NT2/D1 (cell line): ENCODE data around the gene RBPJ.

ENCODE experiments used
- DNase-seq: peaks from one replicate; pipeline ENCODE4 v3.0.0-alpha.2; 2011; ENCODE audit warnings: low read depth, low spot score
- H3K27me3 ChIP-seq: 2 replicates; pipeline ENCODE4 v1.6.0; 2011; ENCODE audit warnings: mild to moderate bottlenecking; ENCODE audit not compliant: insufficient read length, insufficient read depth
- H3K36me3 ChIP-seq: 2 replicates; pipeline ENCODE4 v1.6.1; 2011; ENCODE audit warnings: mild to moderate bottlenecking, low read length, mixed read lengths; ENCODE audit not compliant: insufficient read depth, insufficient read length
- H3K4me1 ChIP-seq: 2 replicates; pipeline ENCODE4 v1.5.1; 2011; ENCODE audit not compliant: insufficient read depth, insufficient read length
- H3K4me3 ChIP-seq: 2 replicates; pipeline ENCODE4 v1.5.1; 2011; ENCODE audit warnings: low read depth; ENCODE audit not compliant: insufficient read length
- H3K9ac ChIP-seq: 2 replicates; pipeline ENCODE4 v1.6.0; 2011; ENCODE audit warnings: low read depth; ENCODE audit not compliant: insufficient read length
- H3K9me3 ChIP-seq: 2 replicates; pipeline ENCODE4 v1.5.1; 2011; ENCODE audit warnings: mild to moderate bottlenecking, low read length; ENCODE audit not compliant: insufficient read depth
- SUZ12 ChIP-seq: IDR thresholded peaks from 2 replicates; pipeline ENCODE4 v1.6.1; 2011; ENCODE audit not compliant: insufficient read length, insufficient read depth; ENCODE audit errors: extremely low read depth
- YY1 ChIP-seq: IDR thresholded peaks from 2 replicates; pipeline ENCODE4 v1.6.1; 2011; ENCODE audit not compliant: insufficient read length, insufficient read depth
- ZNF274 ChIP-seq: IDR thresholded peaks from 2 replicates; pipeline ENCODE4 v1.6.1; 2011; ENCODE audit warnings: mild to moderate bottlenecking, low read depth, low read length

Gene RBPJ

DNA sequence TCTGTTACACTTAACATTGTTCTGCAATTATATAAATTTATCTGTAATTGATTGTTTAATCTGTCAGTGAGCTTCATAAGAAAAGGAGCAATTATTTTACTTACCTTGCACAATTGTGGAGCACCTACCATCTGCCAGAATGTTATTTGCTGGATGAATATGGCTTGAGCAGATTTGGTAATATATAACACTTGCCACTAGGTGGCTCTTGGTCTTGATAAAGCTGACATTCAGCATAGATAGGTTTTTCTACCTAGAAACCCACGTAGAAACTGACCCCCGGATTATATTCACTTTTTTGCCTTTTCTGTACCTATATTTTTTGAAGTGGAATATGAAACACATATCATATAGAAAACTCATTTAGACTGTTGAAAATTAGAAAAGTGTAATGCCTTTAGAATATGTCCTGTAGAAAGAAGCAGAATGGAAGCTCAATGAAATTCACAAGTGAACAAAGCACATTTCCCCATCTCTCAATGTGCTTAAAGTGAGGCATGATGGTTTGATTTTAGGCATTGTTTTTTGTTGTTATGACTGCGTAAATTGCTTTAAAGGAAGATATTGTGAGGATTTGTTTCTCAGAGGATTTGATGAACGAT is 9.5 kb downstream of the RBPJ start:
- no peaks in the 10 kb centered on the region for H3K9me3 ChIP-seq
- no peak for DNase-seq
- no peaks in the 10 kb centered on the region for H3K27me3 ChIP-seq
- TF ChIP-seq SUZ12 (no peak), YY1 (no peak), ZNF274 (no peak)
- H3K36me3 ChIP-seq, result peaks cover 13% of the 10 kb centered on the region
- no peaks in the 10 kb centered on the region for H3K4me1 ChIP-seq
- H3K9ac ChIP-seq, result no peak overlapping the region
- H3K4me3 ChIP-seq, result no peak overlapping the region

DNA sequence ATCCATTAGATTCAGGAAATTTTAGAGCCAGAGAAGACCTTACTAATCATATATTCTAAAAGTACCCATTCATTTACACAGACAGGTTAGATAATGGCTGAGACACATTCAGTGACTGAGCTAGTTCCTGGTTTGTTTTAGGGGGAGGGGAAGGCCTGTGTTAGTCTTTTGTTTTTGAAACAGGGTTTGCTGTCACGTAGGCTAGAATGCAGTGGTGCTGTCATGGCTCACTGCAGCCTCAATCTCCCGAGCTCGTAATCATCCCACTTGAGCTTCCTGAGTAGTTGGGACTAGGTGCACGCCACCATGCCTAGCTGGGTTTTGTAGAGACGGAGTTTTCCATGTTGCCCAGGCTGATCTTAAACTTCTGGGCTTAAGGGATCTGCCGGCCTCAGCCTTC is 10.1 kb downstream of the RBPJ start:
- TF ChIP-seq SUZ12 (no peak), ZNF274 (no peak), YY1 (no peak)
- no peaks in the 10 kb centered on the region for H3K4me1 ChIP-seq
- H3K9me3 ChIP-seq, result no peaks in the 10 kb centered on the region
- H3K9ac ChIP-seq, result no peak overlapping the region
- no peaks in the 10 kb centered on the region for H3K27me3 ChIP-seq
- H3K36me3 ChIP-seq, result peaks cover 13% of the 10 kb centered on the region
- H3K4me3 ChIP-seq, result no peak overlapping the region
- DNase-seq, result no peak

DNA sequence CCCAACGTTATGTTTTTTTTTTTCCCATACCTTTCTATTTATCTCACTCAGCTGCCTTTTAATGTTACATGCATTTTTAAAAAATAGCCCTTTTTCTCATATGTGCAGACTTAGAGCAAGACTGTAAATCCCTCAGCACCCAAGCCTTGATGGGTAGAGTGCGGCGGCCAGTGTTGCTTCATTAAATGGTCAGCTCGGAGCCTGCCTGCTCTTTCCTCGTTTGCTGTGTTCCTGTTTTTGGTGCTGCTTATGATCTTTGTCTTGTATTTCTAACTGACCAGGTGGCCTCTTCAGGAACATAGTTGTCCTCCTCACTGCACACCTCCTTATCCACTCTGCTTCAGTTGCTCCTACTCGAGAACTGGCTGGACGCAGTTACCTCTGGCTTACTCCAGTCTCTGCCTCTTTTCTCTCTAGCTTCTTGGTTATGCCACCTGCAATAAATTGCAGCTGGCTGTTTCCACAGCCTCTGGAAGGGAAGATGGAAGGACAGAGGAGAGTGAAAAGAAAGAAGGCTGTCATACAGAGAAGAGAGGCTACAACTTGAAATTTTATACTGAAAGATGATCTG is 10.7 kb downstream of the RBPJ start:
- Histone ChIP-seq H3K4me1 (no peaks in the 10 kb centered on the region), H3K4me3 (no peak overlapping the region), H3K36me3 (peaks cover 13% of the 10 kb centered on the region), H3K9me3 (no peaks in the 10 kb centered on the region), H3K27me3 (no peaks in the 10 kb centered on the region), H3K9ac (no peak overlapping the region)
- TF ChIP-seq YY1 (no peak), ZNF274 (no peak), SUZ12 (no peak)
- DNase-seq, result no peak

DNA sequence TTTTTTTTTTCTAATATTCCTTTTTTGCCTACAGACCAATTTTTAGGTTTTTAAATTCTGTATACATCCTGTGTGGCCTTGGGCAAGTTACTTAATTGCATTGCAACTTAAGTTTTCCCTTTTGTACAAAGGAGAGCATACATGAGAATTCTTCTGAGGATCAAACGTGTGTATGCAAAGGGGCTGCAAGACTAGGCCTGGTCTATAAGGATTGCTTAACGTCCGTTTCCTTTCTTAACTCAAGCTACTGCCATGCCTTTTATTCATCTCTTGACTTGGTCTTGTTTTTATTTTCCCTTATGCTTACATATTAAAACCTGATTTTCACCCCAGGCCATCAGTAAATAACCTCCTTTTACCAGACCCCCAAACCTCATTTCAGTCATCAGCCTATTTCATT is 13.6 kb downstream of the RBPJ start:
- H3K4me1 ChIP-seq, result no peaks in the 10 kb centered on the region
- no peak for DNase-seq
- no peak overlapping the region for H3K9ac ChIP-seq
- no peak for TF ChIP-seq ZNF274
- no peak for TF ChIP-seq YY1
- no peak for TF ChIP-seq SUZ12
- H3K9me3 ChIP-seq, result no peaks in the 10 kb centered on the region
- no peak overlapping the region for H3K4me3 ChIP-seq
- no peaks in the 10 kb centered on the region for H3K27me3 ChIP-seq
- H3K36me3 ChIP-seq, result peaks cover 13% of the 10 kb centered on the region

DNA sequence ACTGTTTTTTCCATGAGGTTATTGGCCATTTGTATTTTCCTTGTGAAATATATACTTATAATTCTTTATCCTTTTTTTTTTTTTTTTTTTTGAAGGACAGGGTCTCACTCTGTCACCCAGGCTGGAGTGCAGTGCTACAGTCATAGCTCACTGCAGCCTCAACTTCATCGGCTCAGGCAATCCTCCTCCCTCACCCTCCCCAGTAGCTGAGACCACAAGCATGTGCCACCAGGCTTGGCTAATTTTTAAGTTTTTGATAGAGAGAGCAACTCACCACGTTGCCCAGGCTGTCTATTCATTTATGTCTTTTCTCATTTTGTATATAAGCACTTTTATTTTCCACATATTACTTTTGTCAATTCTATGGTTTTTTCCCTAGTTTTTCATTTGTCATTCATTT is 16.8 kb downstream of the RBPJ start:
- Histone ChIP-seq H3K9ac (no peak overlapping the region), H3K27me3 (no peaks in the 10 kb centered on the region)

DNA sequence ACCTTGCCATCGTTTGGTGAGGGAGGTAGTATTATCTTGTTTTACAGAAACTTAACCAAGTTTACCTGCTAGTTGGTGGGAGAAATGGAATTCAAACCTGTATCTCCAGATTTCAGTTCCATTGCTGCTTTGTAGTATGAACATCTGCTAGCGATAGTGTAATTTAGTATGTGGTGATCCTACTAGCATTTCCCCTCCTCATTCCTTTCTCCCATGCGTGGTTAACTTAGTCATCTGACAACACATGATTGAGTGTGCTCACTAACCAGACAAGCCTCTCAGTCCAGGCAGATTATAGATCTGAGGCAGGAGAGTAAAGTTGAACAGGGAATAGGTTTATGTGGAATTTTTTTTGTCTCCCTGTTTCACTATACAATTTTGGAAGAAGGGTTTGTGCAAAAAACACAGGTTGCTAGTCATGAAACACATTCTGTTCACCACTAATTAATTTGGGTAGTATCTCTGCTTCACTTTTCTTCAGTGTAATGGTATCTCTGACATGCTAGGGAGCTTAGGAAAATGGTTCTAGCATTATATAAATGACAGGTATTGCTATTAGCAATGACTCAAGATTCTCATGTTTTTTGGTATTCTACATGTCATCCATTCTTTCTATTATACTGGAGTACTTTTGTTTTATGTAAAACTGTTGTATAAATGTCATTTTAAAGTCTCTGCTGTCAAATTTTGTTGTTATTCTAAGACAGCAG is 21.7 kb downstream of the RBPJ start:
- Histone ChIP-seq H3K9me3 (no peaks in the 10 kb centered on the region), H3K4me1 (peaks cover 4% of the 10 kb centered on the region), H3K27me3 (no peaks in the 10 kb centered on the region), H3K4me3 (no peak overlapping the region), H3K36me3 (no peaks in the 10 kb centered on the region), H3K9ac (no peak overlapping the region)
- TF ChIP-seq SUZ12, result no peak
- TF ChIP-seq ZNF274, result no peak
- no peak for TF ChIP-seq YY1
- no peak for DNase-seq

More for the DNA sequence above, 16.8 kb downstream of the RBPJ start:
- DNase-seq, result no peak
- TF ChIP-seq YY1 (no peak), SUZ12 (no peak), ZNF274 (no peak)
- Histone ChIP-seq H3K9me3 (no peaks in the 10 kb centered on the region), H3K4me1 (peaks cover 4% of the 10 kb centered on the region), H3K4me3 (no peak overlapping the region), H3K36me3 (peaks cover 2% of the 10 kb centered on the region)

DNA sequence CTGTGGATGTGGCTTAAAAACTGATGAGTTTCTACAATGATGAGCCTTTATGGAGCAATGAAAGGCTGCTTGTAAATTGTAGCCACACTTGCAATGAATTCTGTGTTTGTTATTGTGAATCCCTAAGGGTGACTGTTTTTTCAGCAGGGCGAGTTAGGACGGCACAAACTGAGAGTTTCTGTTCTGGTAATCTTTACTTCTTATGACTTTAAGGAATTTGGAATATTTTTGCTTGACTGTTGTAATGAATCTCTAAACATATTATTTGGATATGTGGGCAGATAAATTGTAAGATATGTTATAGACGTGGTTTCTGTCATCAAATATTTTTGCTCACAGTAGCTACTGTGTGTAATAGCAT is 22.2 kb downstream of the RBPJ start:
- no peak for TF ChIP-seq YY1
- no peak for TF ChIP-seq SUZ12
- TF ChIP-seq ZNF274, result no peak
- Histone ChIP-seq H3K27me3 (no peaks in the 10 kb centered on the region), H3K9me3 (no peaks in the 10 kb centered on the region), H3K9ac (no peak overlapping the region), H3K4me1 (peaks cover 4% of the 10 kb centered on the region), H3K4me3 (no peak overlapping the region), H3K36me3 (no peaks in the 10 kb centered on the region)
- no peak for DNase-seq
